Activated naive CD8-positive, alpha-beta T cell treated with anti-CD3 and anti-CD28 coated beads, Interleukin-2, amount 50 U/mL, for 24 hours (primary cell): ENCODE data around the gene PHF20.
"Not testable (repeated sequence)": the region's sequence is repeated elsewhere in the genome, so short reads cannot be mapped to it uniquely, and the experiment has no call there.

ENCODE experiments used
- ATAC-seq: fragments of 150-1000 bp; cut with Tn5 transposase; one replicate; pipeline ENCODE4 v1.10.0; 2021
- DNase-seq: peaks from one replicate; pipeline ENCODE4 v3.0.0; 2021
- H3K27ac Mint-ChIP-seq: one replicate; pipeline ENCODE4 v1.8.0; 2021; ENCODE audit warnings: mild to moderate bottlenecking, mixed read lengths
- H3K27me3 Mint-ChIP-seq: one replicate; pipeline ENCODE4 v1.8.0; 2021; ENCODE audit warnings: mixed read lengths
- H3K36me3 Mint-ChIP-seq: one replicate; pipeline ENCODE4 v1.8.0; 2021; ENCODE audit warnings: low read depth, mixed read lengths
- H3K4me1 Mint-ChIP-seq: one replicate; pipeline ENCODE4 v1.8.0; 2021; ENCODE audit warnings: mixed read lengths
- H3K4me3 Mint-ChIP-seq: one replicate; pipeline ENCODE4 v1.8.0; 2021; ENCODE audit warnings: mild to moderate bottlenecking, moderate library complexity, mixed read lengths
- H3K9me3 Mint-ChIP-seq: one replicate; pipeline ENCODE4 v1.8.0; 2021; ENCODE audit warnings: mixed read lengths

Gene PHF20

GRCh38 chr20:35771689-35772562, at the start of gene PHF20:
Gene PHF20, plus strand, starts transcription at chr20:35772015. Its CDS starts 29,508 bp downstream, at chr20:35801523.
- peaks cover 75% of the 10 kb centered on the region for H3K4me1 Mint-ChIP-seq
- peak within 1 kb of the TSS; percentile 87 for H3K4me3 Mint-ChIP-seq
- H3K36me3 Mint-ChIP-seq, result peaks cover 25% of the 10 kb centered on the region
- ATAC-seq, result peak; percentile 94
- peak within 1 kb of the TSS; percentile 90 for H3K27ac Mint-ChIP-seq
- no peaks in the 10 kb centered on the region for H3K27me3 Mint-ChIP-seq
- H3K9me3 Mint-ChIP-seq, result peaks cover 7% of the 10 kb centered on the region
- DNase-seq, result peak; percentile 100

- ATAC-seq, H3K4me3 Mint-ChIP-seq, H3K27me3 Mint-ChIP-seq, H3K9me3 Mint-ChIP-seq, DNase-seq: not testable (repeated sequence)
- Mint-ChIP-seq H3K4me1 (peaks cover 47% of the 10 kb centered on the region), H3K27ac (peak overlapping the region; percentile 8), H3K36me3 (peaks cover 81% of the 10 kb centered on the region)
These were observed 48.6 kb upstream of the PHF20 start for GRCh38 chr20:35723275-35723639.

GRCh38 chr20:35723652-35724320, 48.0 kb upstream of the PHF20 start:
- Mint-ChIP-seq H3K4me1 (peaks cover 46% of the 10 kb centered on the region), H3K36me3 (peaks cover 78% of the 10 kb centered on the region)
- not testable (repeated sequence) for DNase-seq, H3K27ac Mint-ChIP-seq, ATAC-seq, H3K9me3 Mint-ChIP-seq, H3K4me3 Mint-ChIP-seq, H3K27me3 Mint-ChIP-seq

GRCh38 chr20:35724321-35725230, 47.2 kb upstream of the PHF20 start:
- Mint-ChIP-seq H3K4me3 (no peak overlapping the region), H3K27ac (no peak overlapping the region), H3K9me3 (no peaks in the 10 kb centered on the region), H3K4me1 (peaks cover 44% of the 10 kb centered on the region), H3K27me3 (no peaks in the 10 kb centered on the region), H3K36me3 (peaks cover 76% of the 10 kb centered on the region)
- DNase-seq, result no peak
- ATAC-seq, result no peak

GRCh38 chr20:35726842-35727711, 44.7 kb upstream of the PHF20 start:
- no peak overlapping the region for H3K27ac Mint-ChIP-seq
- ATAC-seq (no peak), DNase-seq (no peak)
- H3K9me3 Mint-ChIP-seq, result no peaks in the 10 kb centered on the region
- H3K36me3 Mint-ChIP-seq, result peaks cover 76% of the 10 kb centered on the region
- H3K27me3 Mint-ChIP-seq, result no peaks in the 10 kb centered on the region
- H3K4me1 Mint-ChIP-seq, result peaks cover 46% of the 10 kb centered on the region
- H3K4me3 Mint-ChIP-seq, result no peak overlapping the region

- no peaks in the 10 kb centered on the region for H3K27me3 Mint-ChIP-seq
- H3K4me3 Mint-ChIP-seq, result no peak overlapping the region
- ATAC-seq (no peak), DNase-seq (no peak)
- H3K36me3 Mint-ChIP-seq, result peaks cover 76% of the 10 kb centered on the region
- H3K4me1 Mint-ChIP-seq, result peaks cover 54% of the 10 kb centered on the region
- peak overlapping the region; percentile 35 for H3K27ac Mint-ChIP-seq
- H3K9me3 Mint-ChIP-seq, result no peaks in the 10 kb centered on the region
These were observed 42.5 kb upstream of the PHF20 start for GRCh38 chr20:35729283-35729807.

- H3K4me1 Mint-ChIP-seq, result peaks cover 56% of the 10 kb centered on the region
These were observed 41.8 kb upstream of the PHF20 start for GRCh38 chr20:35729836-35730582.

GRCh38 chr20:35730583-35731468, 41.0 kb upstream of the PHF20 start:
- Mint-ChIP-seq H3K4me1 (peaks cover 60% of the 10 kb centered on the region), H3K4me3 (no peak overlapping the region), H3K27me3 (no peaks in the 10 kb centered on the region), H3K27ac (peak overlapping the region; percentile 55), H3K36me3 (peaks cover 77% of the 10 kb centered on the region), H3K9me3 (no peaks in the 10 kb centered on the region)
- DNase-seq, result no peak
- ATAC-seq, result no peak

More at GRCh38 chr20:35729836-35730582, 41.8 kb upstream of the PHF20 start:
- H3K9me3 Mint-ChIP-seq, result no peaks in the 10 kb centered on the region
- peak overlapping the region; percentile 55 for H3K27ac Mint-ChIP-seq
- no peaks in the 10 kb centered on the region for H3K27me3 Mint-ChIP-seq
- no peak for DNase-seq
- no peak for ATAC-seq
- peak overlapping the region; percentile 17 for H3K4me3 Mint-ChIP-seq
- H3K36me3 Mint-ChIP-seq, result peaks cover 77% of the 10 kb centered on the region

- Mint-ChIP-seq H3K36me3 (peaks cover 77% of the 10 kb centered on the region), H3K27ac (peak overlapping the region; percentile 76), H3K9me3 (no peaks in the 10 kb centered on the region), H3K4me3 (no peak overlapping the region), H3K4me1 (peaks cover 63% of the 10 kb centered on the region), H3K27me3 (no peaks in the 10 kb centered on the region)
- no peak for ATAC-seq
- DNase-seq, result no peak
These were observed 40.4 kb upstream of the PHF20 start for GRCh38 chr20:35731469-35731788.

GRCh38 chr20:35731862-35732643, 39.8 kb upstream of the PHF20 start:
- H3K36me3 Mint-ChIP-seq, result peaks cover 73% of the 10 kb centered on the region
- no peak for ATAC-seq
- H3K9me3 Mint-ChIP-seq, result no peaks in the 10 kb centered on the region
- H3K27ac Mint-ChIP-seq, result peak overlapping the region; percentile 76
- no peak for DNase-seq
- H3K4me3 Mint-ChIP-seq, result peak overlapping the region; percentile 25
- H3K4me1 Mint-ChIP-seq, result peaks cover 63% of the 10 kb centered on the region
- no peaks in the 10 kb centered on the region for H3K27me3 Mint-ChIP-seq

GRCh38 chr20:35732644-35732982, 39.2 kb upstream of the PHF20 start:
- peak overlapping the region; percentile 31 for H3K27ac Mint-ChIP-seq
- H3K9me3 Mint-ChIP-seq, result no peaks in the 10 kb centered on the region
- peak overlapping the region; percentile 57 for H3K4me3 Mint-ChIP-seq
- H3K36me3 Mint-ChIP-seq, result peaks cover 74% of the 10 kb centered on the region
- ATAC-seq, result no peak
- DNase-seq, result no peak
- no peaks in the 10 kb centered on the region for H3K27me3 Mint-ChIP-seq
- peaks cover 68% of the 10 kb centered on the region for H3K4me1 Mint-ChIP-seq

- Mint-ChIP-seq H3K4me1 (peaks cover 83% of the 10 kb centered on the region), H3K36me3 (peaks cover 83% of the 10 kb centered on the region), H3K27me3 (no peaks in the 10 kb centered on the region), H3K9me3 (no peaks in the 10 kb centered on the region), H3K4me3 (peak overlapping the region; percentile 57), H3K27ac (peak overlapping the region; percentile 73)
- DNase-seq (no peak), ATAC-seq (no peak)
These were observed 37.4 kb upstream of the PHF20 start for GRCh38 chr20:35734374-35734773.
